ENCODE results near the gene ZNF638.

The ZNF638 gene

DNA sequence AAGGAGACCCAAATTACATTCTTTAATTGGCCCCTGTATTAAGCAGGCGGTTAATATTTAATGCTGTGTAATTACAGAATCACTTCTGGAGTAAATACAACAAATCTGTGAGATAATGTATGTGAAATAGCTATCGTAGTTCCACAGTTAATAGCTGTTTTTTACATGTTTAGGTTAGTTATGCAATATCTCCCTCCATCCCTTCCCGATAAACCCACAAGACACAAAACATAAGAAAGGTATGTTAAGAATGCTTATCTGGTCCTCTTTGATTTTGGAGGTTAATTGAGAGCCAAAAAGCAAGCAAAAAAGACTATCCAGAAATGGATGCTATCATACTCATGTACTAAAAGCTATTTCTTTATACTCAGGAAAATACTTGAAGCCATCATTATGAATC, 49.1 kb downstream of the ZNF638 start:
- no peak overlapping the region for H3K4me3 ChIP-seq (ENCODE audit: severe bottlenecking)
- DNase-seq (ENCODE audit: low spot score) = no peak
- no peaks in the 10 kb centered on the region for H3K9me3 ChIP-seq (ENCODE audit: severe bottlenecking)
- no peak overlapping the region for H3K27ac ChIP-seq (ENCODE audit: poor library complexity, severe bottlenecking)
- ATAC-seq (ENCODE audit: low read depth) = no peak
- peaks cover 16% of the 10 kb centered on the region for H3K4me1 ChIP-seq (ENCODE audit: insufficient read depth, poor library complexity, severe bottlenecking)
- no peaks in the 10 kb centered on the region for H3K27me3 ChIP-seq (ENCODE audit: insufficient read depth, poor library complexity, severe bottlenecking)
- TF ChIP-seq, protein P1, sequence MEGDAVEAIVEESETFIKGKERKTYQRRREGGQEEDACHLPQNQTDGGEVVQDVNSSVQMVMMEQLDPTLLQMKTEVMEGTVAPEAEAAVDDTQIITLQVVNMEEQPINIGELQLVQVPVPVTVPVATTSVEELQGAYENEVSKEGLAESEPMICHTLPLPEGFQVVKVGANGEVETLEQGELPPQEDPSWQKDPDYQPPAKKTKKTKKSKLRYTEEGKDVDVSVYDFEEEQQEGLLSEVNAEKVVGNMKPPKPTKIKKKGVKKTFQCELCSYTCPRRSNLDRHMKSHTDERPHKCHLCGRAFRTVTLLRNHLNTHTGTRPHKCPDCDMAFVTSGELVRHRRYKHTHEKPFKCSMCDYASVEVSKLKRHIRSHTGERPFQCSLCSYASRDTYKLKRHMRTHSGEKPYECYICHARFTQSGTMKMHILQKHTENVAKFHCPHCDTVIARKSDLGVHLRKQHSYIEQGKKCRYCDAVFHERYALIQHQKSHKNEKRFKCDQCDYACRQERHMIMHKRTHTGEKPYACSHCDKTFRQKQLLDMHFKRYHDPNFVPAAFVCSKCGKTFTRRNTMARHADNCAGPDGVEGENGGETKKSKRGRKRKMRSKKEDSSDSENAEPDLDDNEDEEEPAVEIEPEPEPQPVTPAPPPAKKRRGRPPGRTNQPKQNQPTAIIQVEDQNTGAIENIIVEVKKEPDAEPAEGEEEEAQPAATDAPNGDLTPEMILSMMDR (IDR thresholded peaks at IDR 0.05; ENCODE audit: poor library complexity, severe bottlenecking) = no peak
- peaks cover 78% of the 10 kb centered on the region for H3K36me3 ChIP-seq (ENCODE audit: low read depth)

DNA sequence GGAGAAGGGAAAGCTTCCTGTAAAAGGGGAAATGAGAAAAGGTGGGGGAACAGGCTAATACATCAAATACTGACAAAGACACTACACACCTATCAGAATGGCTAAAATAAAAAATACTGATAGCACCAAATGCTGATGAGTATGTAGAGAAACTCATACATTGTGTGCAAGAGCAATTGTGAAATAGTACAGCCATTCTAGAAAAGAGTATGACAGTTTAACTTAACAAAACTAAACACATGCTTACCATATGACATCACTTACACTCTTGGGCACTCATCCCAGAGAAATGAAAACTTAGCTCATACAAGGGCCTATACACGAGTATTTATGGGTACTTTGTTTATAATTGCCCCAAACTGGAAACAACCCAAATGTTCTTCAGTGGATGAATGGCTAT, 53.4 kb downstream of the ZNF638 start:
- TF ChIP-seq, protein P1 (IDR thresholded peaks at IDR 0.05; ENCODE audit: poor library complexity, severe bottlenecking) = no peak
- no peak overlapping the region for H3K4me3 ChIP-seq (ENCODE audit: severe bottlenecking)
- H3K36me3 ChIP-seq (ENCODE audit: low read depth) = peaks cover 85% of the 10 kb centered on the region
- DNase-seq (ENCODE audit: low spot score) = no peak
- no peaks in the 10 kb centered on the region for H3K4me1 ChIP-seq (ENCODE audit: insufficient read depth, poor library complexity, severe bottlenecking)
- ATAC-seq (ENCODE audit: low read depth) = no peak; the same call in 2 of the 3 replicates
- no peaks in the 10 kb centered on the region for H3K27me3 ChIP-seq (ENCODE audit: insufficient read depth, poor library complexity, severe bottlenecking)
- no peak overlapping the region for H3K27ac ChIP-seq (ENCODE audit: poor library complexity, severe bottlenecking)
- H3K9me3 ChIP-seq (ENCODE audit: severe bottlenecking) = no peaks in the 10 kb centered on the region

DNA sequence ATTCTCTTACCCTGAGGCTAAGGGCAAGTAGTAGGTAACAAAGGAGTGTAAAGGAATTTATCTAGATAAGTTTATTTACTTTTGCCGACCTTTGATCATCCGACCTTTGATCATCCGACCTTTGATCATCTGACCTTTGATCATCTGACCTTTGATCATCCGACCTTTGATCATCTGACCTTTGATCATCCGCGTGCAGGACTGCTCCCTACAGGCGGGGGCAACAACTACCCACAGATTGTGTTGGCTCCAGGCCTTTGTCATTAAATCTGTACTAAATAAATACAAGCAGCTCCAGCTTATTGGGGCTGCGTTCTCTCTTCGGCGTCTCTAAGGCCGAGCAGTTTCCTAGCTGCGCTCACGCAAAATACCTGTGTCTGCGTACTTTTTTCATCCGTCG, 56.6 kb downstream of the ZNF638 start:
- H3K36me3 ChIP-seq (ENCODE audit: low read depth) = peaks cover 66% of the 10 kb centered on the region

DNA sequence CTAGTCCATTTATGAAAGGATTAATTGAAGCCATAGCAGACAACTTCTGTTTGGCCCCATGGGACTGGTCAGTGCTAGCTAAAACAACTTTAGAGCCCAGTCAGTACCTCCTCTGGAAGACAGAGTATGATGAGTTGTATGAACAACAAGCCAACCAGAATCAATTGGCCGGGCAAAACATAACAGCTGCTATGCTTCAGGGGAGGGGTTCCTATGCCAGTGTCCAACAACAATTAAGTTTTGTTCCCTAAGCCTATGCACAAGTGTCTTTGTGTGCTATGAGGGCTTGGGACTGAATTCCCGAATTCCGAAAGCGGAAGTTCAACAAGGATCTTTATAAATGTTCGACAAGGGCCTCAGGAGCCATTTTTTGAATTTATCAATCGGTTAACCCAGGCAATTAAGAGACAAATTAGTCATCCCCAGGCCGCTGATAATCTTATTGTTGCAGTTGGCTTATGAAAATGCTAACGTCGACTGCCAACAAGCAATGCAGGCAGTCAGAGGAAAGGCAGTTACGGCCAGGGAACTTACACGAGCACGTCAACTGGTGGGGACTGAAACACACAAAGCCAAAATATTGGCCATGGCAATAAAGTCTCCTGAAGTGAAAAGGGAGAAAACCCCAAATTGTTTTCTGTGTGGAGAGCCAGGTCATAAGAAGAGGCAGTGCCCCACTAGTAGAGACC, 57.9 kb downstream of the ZNF638 start:
- TF ChIP-seq, protein P1 (IDR thresholded peaks at IDR 0.05; ENCODE audit: poor library complexity, severe bottlenecking) = no peak
- peaks cover 71% of the 10 kb centered on the region for H3K36me3 ChIP-seq (ENCODE audit: low read depth)
- no peaks in the 10 kb centered on the region for H3K27me3 ChIP-seq (ENCODE audit: insufficient read depth, poor library complexity, severe bottlenecking)
- H3K9me3 ChIP-seq (ENCODE audit: severe bottlenecking) = no peaks in the 10 kb centered on the region
- H3K4me1 ChIP-seq (ENCODE audit: insufficient read depth, poor library complexity, severe bottlenecking) = no peaks in the 10 kb centered on the region
- ATAC-seq (ENCODE audit: low read depth) = no peak
- H3K4me3 ChIP-seq (ENCODE audit: severe bottlenecking) = no peak overlapping the region
- DNase-seq (ENCODE audit: low spot score) = no peak
- no peak overlapping the region for H3K27ac ChIP-seq (ENCODE audit: poor library complexity, severe bottlenecking)

More for the DNA sequence above, 56.6 kb downstream of the ZNF638 start:
- ATAC-seq (ENCODE audit: low read depth) = no peak
- no peak for DNase-seq (ENCODE audit: low spot score)
- H3K4me1 ChIP-seq (ENCODE audit: insufficient read depth, poor library complexity, severe bottlenecking) = no peaks in the 10 kb centered on the region
- H3K27ac ChIP-seq (ENCODE audit: poor library complexity, severe bottlenecking) = no peak overlapping the region
- no peaks in the 10 kb centered on the region for H3K27me3 ChIP-seq (ENCODE audit: insufficient read depth, poor library complexity, severe bottlenecking)
- no peaks in the 10 kb centered on the region for H3K9me3 ChIP-seq (ENCODE audit: severe bottlenecking)
- TF ChIP-seq, protein P1 (IDR thresholded peaks at IDR 0.05; ENCODE audit: poor library complexity, severe bottlenecking) = no peak
- no peak overlapping the region for H3K4me3 ChIP-seq (ENCODE audit: severe bottlenecking)

DNA sequence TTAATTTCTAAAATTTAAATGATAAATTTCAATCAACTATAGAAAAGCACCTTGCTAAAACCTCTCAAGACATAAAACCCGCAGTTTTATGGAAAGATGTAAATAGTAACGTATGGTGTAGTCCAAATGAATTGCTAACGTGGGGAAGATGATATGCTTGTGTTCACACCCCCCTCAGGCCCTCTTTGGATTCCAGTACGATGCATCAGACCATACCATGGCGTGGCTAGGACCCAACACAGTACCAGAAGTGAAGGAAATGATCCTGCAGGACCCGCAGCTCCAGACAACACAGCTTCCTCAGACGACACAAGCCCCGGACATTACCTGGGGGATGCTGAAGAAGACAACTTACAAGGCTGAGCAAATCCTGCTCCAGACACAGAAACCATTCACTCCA, 61.6 kb downstream of the ZNF638 start:
- no peak overlapping the region for H3K27ac ChIP-seq (ENCODE audit: poor library complexity, severe bottlenecking)
- no peak for DNase-seq (ENCODE audit: low spot score)
- H3K9me3 ChIP-seq (ENCODE audit: severe bottlenecking) = no peaks in the 10 kb centered on the region
- H3K4me3 ChIP-seq (ENCODE audit: severe bottlenecking) = no peak overlapping the region
- H3K4me1 ChIP-seq (ENCODE audit: insufficient read depth, poor library complexity, severe bottlenecking) = no peaks in the 10 kb centered on the region
- H3K36me3 ChIP-seq (ENCODE audit: low read depth) = peaks cover 78% of the 10 kb centered on the region
- ATAC-seq (ENCODE audit: low read depth) = no peak
- H3K27me3 ChIP-seq (ENCODE audit: insufficient read depth, poor library complexity, severe bottlenecking) = no peaks in the 10 kb centered on the region
- TF ChIP-seq, protein P1 (IDR thresholded peaks at IDR 0.05; ENCODE audit: poor library complexity, severe bottlenecking) = no peak

All from RWPE2 (cell line).